ENCODE measurements around the gene CTNND2. TPM values are rescaled to one million over a fixed set of nuclear protein-coding genes. Genes with fewer than 3 reads are reported as not detected.
"Not testable (repeated sequence)": the region's sequence is repeated elsewhere in the genome, so short reads cannot be mapped to it uniquely, and the experiment has no call there.

The CTNND2 gene
- total and polyA plus RNA-seq, 5 donors from 2014 or later: not detected

GRCh38 chr5:11420969-11421368 is 483.3 kb downstream of the CTNND2 start:
- no peaks in the 10 kb centered on the region for H3K4me1 ChIP-seq (ENCODE audit: control insufficient read depth, insufficient read depth, low read length, poor library complexity, severe bottlenecking)
- no peaks in the 10 kb centered on the region for H3K36me3 ChIP-seq (ENCODE audit: control insufficient read depth, insufficient read depth, low read length)
- Mint-ChIP-seq H3K27ac (no peak overlapping the region), H3K36me3 (no peaks in the 10 kb centered on the region), H3K27me3 (no peaks in the 10 kb centered on the region), H3K9me3 (peaks cover 0 to 6% (median 2%) of the 10 kb centered on the region in 7 donors), H3K4me3 (no peak overlapping the region), H3K4me1 (no peaks in the 10 kb centered on the region)
- no peaks in the 10 kb centered on the region for H3K27me3 ChIP-seq (ENCODE audit: control insufficient read depth, insufficient read depth, low read length)
- H3K27ac ChIP-seq (ENCODE audit: insufficient read depth, low read length, poor library complexity, severe bottlenecking): no peak overlapping the region
- no peak overlapping the region for H3K4me3 ChIP-seq (ENCODE audit: low read depth, low read length)
- no peak for DNase-seq
- no peak for ATAC-seq (ENCODE audit: low read depth in 2 of 2)
- no peaks in the 10 kb centered on the region for H3K9me3 ChIP-seq (ENCODE audit: control insufficient read depth in 2 of 2, low read length in 2 of 2)

GRCh38 chr5:11415751-11416150 is 488.5 kb downstream of the CTNND2 start:
- no peak for ATAC-seq (ENCODE audit: low read depth in 2 of 2)
- Mint-ChIP-seq H3K36me3 (no peaks in the 10 kb centered on the region), H3K27me3 (no peaks in the 10 kb centered on the region), H3K27ac (no peak overlapping the region), H3K4me3 (no peak overlapping the region), H3K9me3 (peaks cover 0 to 11% (median 7%) of the 10 kb centered on the region in 7 donors), H3K4me1 (no peaks in the 10 kb centered on the region)
- Histone ChIP-seq H3K4me1 (ENCODE audit: control insufficient read depth, insufficient read depth, low read length, poor library complexity, severe bottlenecking) (no peaks in the 10 kb centered on the region), H3K9me3 (ENCODE audit: control insufficient read depth in 2 of 2, low read length in 2 of 2) (no peaks in the 10 kb centered on the region), H3K27ac (ENCODE audit: insufficient read depth, low read length, poor library complexity, severe bottlenecking) (no peak overlapping the region), H3K36me3 (ENCODE audit: control insufficient read depth, insufficient read depth, low read length) (no peaks in the 10 kb centered on the region), H3K27me3 (ENCODE audit: control insufficient read depth, insufficient read depth, low read length) (no peaks in the 10 kb centered on the region), H3K4me3 (ENCODE audit: low read depth, low read length) (no peak overlapping the region)
- no peak for DNase-seq

DNA sequence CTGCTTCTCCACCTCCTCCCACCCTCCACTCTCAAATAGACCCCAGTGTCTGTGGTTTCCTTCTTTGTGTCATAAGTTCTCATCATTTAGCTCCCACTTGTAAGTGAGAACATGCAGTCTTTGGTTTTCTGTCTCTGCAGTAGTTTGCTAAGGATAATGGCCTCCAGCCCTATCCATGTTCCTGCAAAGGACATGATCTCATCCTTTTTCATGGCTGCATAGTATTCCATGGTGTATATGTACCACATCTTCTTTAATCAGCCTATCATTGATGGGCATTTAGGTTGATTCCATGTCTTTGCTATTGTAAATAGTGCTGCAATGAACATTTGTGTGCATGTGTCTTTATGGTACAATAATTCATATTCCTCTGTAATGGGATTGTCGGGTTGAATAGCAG is 489.5 kb downstream of the CTNND2 start:
- H3K27ac Mint-ChIP-seq; H3K36me3 Mint-ChIP-seq; H3K4me1 Mint-ChIP-seq; H3K4me3 ChIP-seq (ENCODE audit: low read depth, low read length); H3K36me3 ChIP-seq (ENCODE audit: control insufficient read depth, insufficient read depth, low read length); H3K27me3 ChIP-seq (ENCODE audit: control insufficient read depth, insufficient read depth, low read length); H3K9me3 ChIP-seq (ENCODE audit: control insufficient read depth in 2 of 2, low read length in 2 of 2); H3K4me3 Mint-ChIP-seq; H3K4me1 ChIP-seq (ENCODE audit: control insufficient read depth, insufficient read depth, low read length, poor library complexity, severe bottlenecking); ATAC-seq (ENCODE audit: low read depth in 2 of 2); DNase-seq; H3K27me3 Mint-ChIP-seq; H3K27ac ChIP-seq (ENCODE audit: insufficient read depth, low read length, poor library complexity, severe bottlenecking): not testable (repeated sequence)
- H3K9me3 Mint-ChIP-seq: peaks cover 0 to 11% (median 7%) of the 10 kb centered on the region in 7 donors

GRCh38 chr5:11411621-11412020 is 492.6 kb downstream of the CTNND2 start:
- Histone ChIP-seq H3K27me3 (ENCODE audit: control insufficient read depth, insufficient read depth, low read length) (no peaks in the 10 kb centered on the region), H3K4me3 (ENCODE audit: low read depth, low read length) (no peak overlapping the region), H3K9me3 (ENCODE audit: control insufficient read depth in 2 of 2, low read length in 2 of 2) (no peaks in the 10 kb centered on the region), H3K4me1 (ENCODE audit: control insufficient read depth, insufficient read depth, low read length, poor library complexity, severe bottlenecking) (no peaks in the 10 kb centered on the region), H3K36me3 (ENCODE audit: control insufficient read depth, insufficient read depth, low read length) (no peaks in the 10 kb centered on the region), H3K27ac (ENCODE audit: insufficient read depth, low read length, poor library complexity, severe bottlenecking) (no peak overlapping the region)
- no peak overlapping the region for H3K4me3 Mint-ChIP-seq
- H3K9me3 Mint-ChIP-seq: peaks cover 0 to 8% (median 2%) of the 10 kb centered on the region in 7 donors
- no peaks in the 10 kb centered on the region for H3K27me3 Mint-ChIP-seq
- H3K27ac Mint-ChIP-seq: no peak overlapping the region
- H3K4me1 Mint-ChIP-seq: no peaks in the 10 kb centered on the region
- no peaks in the 10 kb centered on the region for H3K36me3 Mint-ChIP-seq
- ATAC-seq (ENCODE audit: low read depth in 2 of 2): no peak
- no peak for DNase-seq

DNA sequence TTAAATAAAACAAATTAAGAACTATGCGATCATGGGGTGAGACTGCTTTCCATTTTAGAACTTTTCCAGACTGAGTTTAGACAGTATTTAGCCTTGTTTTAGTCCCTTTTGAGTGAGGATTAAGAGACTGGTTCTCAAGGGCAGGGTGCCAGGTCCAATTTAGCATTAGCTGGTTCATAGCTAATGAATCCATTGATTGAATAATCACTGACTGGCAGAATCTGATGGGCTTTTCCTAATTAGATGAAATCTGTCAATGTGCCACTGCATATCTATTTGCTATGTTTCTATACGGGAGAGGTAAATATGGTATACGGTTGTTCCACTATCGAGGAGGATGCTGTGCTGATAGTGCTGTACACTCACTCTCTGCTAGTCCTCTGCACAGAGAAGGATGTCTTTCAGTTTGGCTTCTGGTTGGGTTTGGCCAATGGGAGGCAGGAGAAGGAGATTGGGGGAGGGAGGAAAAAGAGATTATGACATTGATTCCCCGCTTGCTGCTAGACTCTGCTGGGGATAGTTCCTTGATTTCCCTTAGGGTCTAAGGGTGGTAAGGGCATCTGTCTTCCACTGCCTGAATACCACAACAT is 496.6 kb downstream of the CTNND2 start:
- no peaks in the 10 kb centered on the region for H3K4me1 ChIP-seq (ENCODE audit: control insufficient read depth, insufficient read depth, low read length, poor library complexity, severe bottlenecking)
- H3K9me3 Mint-ChIP-seq: peaks cover 0 to 2% (median 0%) of the 10 kb centered on the region in 7 donors
- H3K4me3 Mint-ChIP-seq: no peak overlapping the region
- no peaks in the 10 kb centered on the region for H3K4me1 Mint-ChIP-seq
- H3K36me3 Mint-ChIP-seq: no peaks in the 10 kb centered on the region
- ATAC-seq (ENCODE audit: low read depth in 2 of 2) (no peak), DNase-seq (no peak)
- H3K27me3 Mint-ChIP-seq: no peaks in the 10 kb centered on the region
- no peaks in the 10 kb centered on the region for H3K36me3 ChIP-seq (ENCODE audit: control insufficient read depth, insufficient read depth, low read length)
- H3K27ac ChIP-seq (ENCODE audit: insufficient read depth, low read length, poor library complexity, severe bottlenecking): no peak overlapping the region
- H3K9me3 ChIP-seq (ENCODE audit: control insufficient read depth in 2 of 2, low read length in 2 of 2): no peaks in the 10 kb centered on the region
- H3K4me3 ChIP-seq (ENCODE audit: low read depth, low read length): no peak overlapping the region
- no peaks in the 10 kb centered on the region for H3K27me3 ChIP-seq (ENCODE audit: control insufficient read depth, insufficient read depth, low read length)
- H3K27ac Mint-ChIP-seq: no peak overlapping the region

DNA sequence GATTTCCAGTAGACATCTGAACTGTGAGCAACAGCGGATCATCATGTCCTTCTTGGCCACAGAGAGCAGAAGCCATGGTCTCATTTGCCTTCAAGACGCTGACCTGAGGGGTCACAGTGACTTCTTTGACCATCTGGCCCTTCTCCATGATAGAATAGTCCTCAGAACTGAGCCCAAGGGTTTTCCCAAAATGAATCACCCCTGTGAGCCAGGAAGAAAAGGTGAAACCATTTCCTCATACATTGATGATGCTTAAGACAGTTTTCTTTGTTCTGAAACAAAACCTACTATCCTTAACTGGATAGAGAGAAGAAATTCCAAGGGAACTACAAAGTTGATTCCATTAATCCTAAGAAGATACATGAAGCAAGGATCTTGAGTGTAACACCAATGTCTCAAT is 503.9 kb downstream of the CTNND2 start:
- no peaks in the 10 kb centered on the region for H3K36me3 Mint-ChIP-seq
- peaks cover 0 to 3% (median 0%) of the 10 kb centered on the region in 7 donors for H3K9me3 Mint-ChIP-seq
- no peaks in the 10 kb centered on the region for H3K4me1 ChIP-seq (ENCODE audit: control insufficient read depth, insufficient read depth, low read length, poor library complexity, severe bottlenecking)
- H3K27ac Mint-ChIP-seq: no peak overlapping the region
- no peaks in the 10 kb centered on the region for H3K27me3 Mint-ChIP-seq
- ATAC-seq (ENCODE audit: low read depth in 2 of 2) (no peak), DNase-seq (no peak)
- H3K36me3 ChIP-seq (ENCODE audit: control insufficient read depth, insufficient read depth, low read length): no peaks in the 10 kb centered on the region
- H3K27ac ChIP-seq (ENCODE audit: insufficient read depth, low read length, poor library complexity, severe bottlenecking): no peak overlapping the region
- H3K9me3 ChIP-seq (ENCODE audit: control insufficient read depth in 2 of 2, low read length in 2 of 2): no peaks in the 10 kb centered on the region
- no peaks in the 10 kb centered on the region for H3K27me3 ChIP-seq (ENCODE audit: control insufficient read depth, insufficient read depth, low read length)
- H3K4me1 Mint-ChIP-seq: no peaks in the 10 kb centered on the region
- H3K4me3 ChIP-seq (ENCODE audit: low read depth, low read length): no peak overlapping the region
- H3K4me3 Mint-ChIP-seq: no peak overlapping the region

GRCh38 chr5:11398728-11399127 is 505.5 kb downstream of the CTNND2 start:
- Mint-ChIP-seq H3K4me3 (no peak overlapping the region), H3K4me1 (no peaks in the 10 kb centered on the region), H3K27me3 (peaks cover 2% of the 10 kb centered on the region), H3K9me3 (peaks cover 0 to 3% (median 0%) of the 10 kb centered on the region in 7 donors), H3K36me3 (no peaks in the 10 kb centered on the region), H3K27ac (no peak overlapping the region)
- H3K9me3 ChIP-seq (ENCODE audit: control insufficient read depth in 2 of 2, low read length in 2 of 2): no peaks in the 10 kb centered on the region
- H3K4me1 ChIP-seq (ENCODE audit: control insufficient read depth, insufficient read depth, low read length, poor library complexity, severe bottlenecking): no peaks in the 10 kb centered on the region
- no peaks in the 10 kb centered on the region for H3K36me3 ChIP-seq (ENCODE audit: control insufficient read depth, insufficient read depth, low read length)
- no peak overlapping the region for H3K4me3 ChIP-seq (ENCODE audit: low read depth, low read length)
- DNase-seq (no peak), ATAC-seq (ENCODE audit: low read depth in 2 of 2) (no peak)
- H3K27ac ChIP-seq (ENCODE audit: insufficient read depth, low read length, poor library complexity, severe bottlenecking): no peak overlapping the region
- H3K27me3 ChIP-seq (ENCODE audit: control insufficient read depth, insufficient read depth, low read length): no peaks in the 10 kb centered on the region

DNA sequence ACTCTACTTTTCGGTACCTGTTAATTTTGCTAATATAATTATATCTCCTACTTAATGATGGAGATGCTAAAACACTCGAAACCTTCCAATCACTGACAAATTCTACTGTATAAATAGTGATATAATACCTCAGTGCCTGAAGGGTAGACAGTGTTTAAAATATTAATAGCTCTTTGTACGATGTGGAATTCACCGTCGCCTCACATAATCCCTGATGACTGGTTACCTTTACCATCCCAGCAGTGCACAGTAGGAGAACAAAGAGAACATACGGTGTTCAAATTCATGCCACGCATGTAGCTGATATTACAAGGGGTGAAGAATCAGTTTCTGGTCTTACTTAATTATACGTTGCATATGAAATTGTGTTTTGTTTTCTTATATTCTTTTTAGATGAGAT is 506.7 kb downstream of the CTNND2 start:
- ATAC-seq (ENCODE audit: low read depth in 2 of 2): no peak
- no peak for DNase-seq
- no peaks in the 10 kb centered on the region for H3K36me3 ChIP-seq (ENCODE audit: control insufficient read depth, insufficient read depth, low read length)
- no peaks in the 10 kb centered on the region for H3K27me3 ChIP-seq (ENCODE audit: control insufficient read depth, insufficient read depth, low read length)
- H3K9me3 Mint-ChIP-seq: peaks cover 0 to 3% (median 0%) of the 10 kb centered on the region in 7 donors
- no peak overlapping the region for H3K4me3 ChIP-seq (ENCODE audit: low read depth, low read length)
- H3K27ac Mint-ChIP-seq: no peak overlapping the region
- peaks cover 5% of the 10 kb centered on the region for H3K27me3 Mint-ChIP-seq
- H3K4me3 Mint-ChIP-seq: no peak overlapping the region
- H3K9me3 ChIP-seq (ENCODE audit: control insufficient read depth in 2 of 2, low read length in 2 of 2): no peaks in the 10 kb centered on the region
- H3K27ac ChIP-seq (ENCODE audit: insufficient read depth, low read length, poor library complexity, severe bottlenecking): no peak overlapping the region
- no peaks in the 10 kb centered on the region for H3K4me1 ChIP-seq (ENCODE audit: control insufficient read depth, insufficient read depth, low read length, poor library complexity, severe bottlenecking)
- H3K4me1 Mint-ChIP-seq: no peaks in the 10 kb centered on the region
- no peaks in the 10 kb centered on the region for H3K36me3 Mint-ChIP-seq
